NB4 (cell line): Measurements from ENCODE around the gene KLF3.

Experiments
- POLR2A ChIP-seq: IDR thresholded peaks from 2 replicates; pipeline ENCODE4 v1.6.1; 2011; ENCODE audit warnings: mild to moderate bottlenecking; ENCODE audit not compliant: insufficient read length; ENCODE audit errors: extremely low read depth
- TF ChIP-seq, protein P1 (sequence below): IDR thresholded peaks from one replicate; pipeline ENCODE4 v1.5.1; 2012; ENCODE audit warnings: low read depth, low read length

DNA sequence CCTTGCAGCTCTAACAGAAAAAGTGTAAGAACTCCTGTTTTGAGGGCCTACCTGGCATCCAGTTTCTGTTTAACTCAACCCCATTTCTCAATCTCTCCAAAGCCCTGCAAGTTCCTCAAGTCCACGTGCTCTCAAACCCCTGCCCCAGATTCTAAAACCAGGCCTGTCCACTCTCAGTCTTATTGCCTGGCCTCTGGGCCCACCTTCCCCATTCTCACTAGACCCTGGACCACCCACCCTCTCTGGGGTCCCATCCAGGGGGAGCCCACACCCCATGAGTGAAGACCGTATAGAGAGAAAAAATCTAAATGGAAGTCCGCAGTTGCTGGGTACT, 60.4 kb downstream of the KLF3 start:
- TF ChIP-seq, protein P1, sequence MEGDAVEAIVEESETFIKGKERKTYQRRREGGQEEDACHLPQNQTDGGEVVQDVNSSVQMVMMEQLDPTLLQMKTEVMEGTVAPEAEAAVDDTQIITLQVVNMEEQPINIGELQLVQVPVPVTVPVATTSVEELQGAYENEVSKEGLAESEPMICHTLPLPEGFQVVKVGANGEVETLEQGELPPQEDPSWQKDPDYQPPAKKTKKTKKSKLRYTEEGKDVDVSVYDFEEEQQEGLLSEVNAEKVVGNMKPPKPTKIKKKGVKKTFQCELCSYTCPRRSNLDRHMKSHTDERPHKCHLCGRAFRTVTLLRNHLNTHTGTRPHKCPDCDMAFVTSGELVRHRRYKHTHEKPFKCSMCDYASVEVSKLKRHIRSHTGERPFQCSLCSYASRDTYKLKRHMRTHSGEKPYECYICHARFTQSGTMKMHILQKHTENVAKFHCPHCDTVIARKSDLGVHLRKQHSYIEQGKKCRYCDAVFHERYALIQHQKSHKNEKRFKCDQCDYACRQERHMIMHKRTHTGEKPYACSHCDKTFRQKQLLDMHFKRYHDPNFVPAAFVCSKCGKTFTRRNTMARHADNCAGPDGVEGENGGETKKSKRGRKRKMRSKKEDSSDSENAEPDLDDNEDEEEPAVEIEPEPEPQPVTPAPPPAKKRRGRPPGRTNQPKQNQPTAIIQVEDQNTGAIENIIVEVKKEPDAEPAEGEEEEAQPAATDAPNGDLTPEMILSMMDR, result no peak
- TF ChIP-seq POLR2A, result no peak
